ENCODE measurements around the gene CHL1.

DNA sequence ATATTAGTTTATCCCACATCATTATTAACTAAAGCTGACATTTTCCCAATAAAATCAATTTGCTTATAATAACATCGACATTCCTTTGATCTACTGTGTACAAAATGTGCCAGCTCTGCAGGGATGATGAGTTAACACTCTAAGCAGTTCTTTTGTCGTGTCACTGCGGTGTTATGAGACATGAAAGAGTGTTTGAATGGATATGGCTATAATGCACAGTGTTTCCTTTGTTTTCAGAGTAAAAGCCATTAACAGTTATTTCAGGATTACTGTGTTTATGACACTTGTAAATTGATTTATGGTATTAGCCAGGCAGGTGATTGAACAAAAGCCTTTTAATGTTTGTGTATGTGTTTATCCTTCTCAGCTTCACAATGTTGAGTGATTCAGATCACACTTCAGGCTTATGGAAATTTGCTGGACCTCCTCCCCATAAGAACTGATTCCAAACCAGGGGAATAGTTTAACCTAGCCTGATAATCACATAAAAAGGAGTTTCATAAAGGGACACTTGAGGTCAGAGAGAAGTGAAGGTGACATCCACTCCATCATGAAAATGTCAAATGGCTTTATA is 115.7 kb downstream of the CHL1 start:
- TF ChIP-seq, protein P1, sequence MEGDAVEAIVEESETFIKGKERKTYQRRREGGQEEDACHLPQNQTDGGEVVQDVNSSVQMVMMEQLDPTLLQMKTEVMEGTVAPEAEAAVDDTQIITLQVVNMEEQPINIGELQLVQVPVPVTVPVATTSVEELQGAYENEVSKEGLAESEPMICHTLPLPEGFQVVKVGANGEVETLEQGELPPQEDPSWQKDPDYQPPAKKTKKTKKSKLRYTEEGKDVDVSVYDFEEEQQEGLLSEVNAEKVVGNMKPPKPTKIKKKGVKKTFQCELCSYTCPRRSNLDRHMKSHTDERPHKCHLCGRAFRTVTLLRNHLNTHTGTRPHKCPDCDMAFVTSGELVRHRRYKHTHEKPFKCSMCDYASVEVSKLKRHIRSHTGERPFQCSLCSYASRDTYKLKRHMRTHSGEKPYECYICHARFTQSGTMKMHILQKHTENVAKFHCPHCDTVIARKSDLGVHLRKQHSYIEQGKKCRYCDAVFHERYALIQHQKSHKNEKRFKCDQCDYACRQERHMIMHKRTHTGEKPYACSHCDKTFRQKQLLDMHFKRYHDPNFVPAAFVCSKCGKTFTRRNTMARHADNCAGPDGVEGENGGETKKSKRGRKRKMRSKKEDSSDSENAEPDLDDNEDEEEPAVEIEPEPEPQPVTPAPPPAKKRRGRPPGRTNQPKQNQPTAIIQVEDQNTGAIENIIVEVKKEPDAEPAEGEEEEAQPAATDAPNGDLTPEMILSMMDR (IDR thresholded peaks at IDR 0.05; ENCODE audit: poor library complexity): no peak
- no peak for TF ChIP-seq EZH2phosphoT487 (IDR thresholded peaks at IDR 0.05; ENCODE audit: low read depth, severe bottlenecking, unreplicated experiment)
- no peak for TF ChIP-seq EZH2 (IDR thresholded peaks at IDR 0.05; ENCODE audit: borderline replicate concordance)

Measured in hepatocyte (in vitro differentiated cells).